Activated CD8-positive, alpha-beta memory T cell treated with anti-CD3 and anti-CD28 coated beads for 36 hours (primary cell): ENCODE data around the gene SLC13A1. TPM values are rescaled to one million over a fixed set of nuclear protein-coding genes. Genes with fewer than 3 reads are reported as not detected.

Experiments
- CTCF ChIA-PET: fragments of 350-600 bp; sonication (Branson Sonifier 250); formaldehyde crosslinking; loops from one replicate; lab custom pipeline; 2021; ENCODE audit warnings: antibody characterized with exemption; lab: Charles Lee
- POLR2A ChIA-PET: fragments of 350-600 bp; sonication (Branson Sonifier 250); formaldehyde crosslinking; loops from one replicate; lab custom pipeline; 2021; ENCODE audit warnings: antibody characterized with exemption; lab: Charles Lee
- total RNA-seq, 2 experiments: library from RNA; stranded (reverse); gene quantifications; one replicate each; pipeline ENCODE4 v1.2.3, GENCODE V29; 2021

Gene SLC13A1
- total RNA-seq, 2 experiments from 2014 or later, result not detected

DNA sequence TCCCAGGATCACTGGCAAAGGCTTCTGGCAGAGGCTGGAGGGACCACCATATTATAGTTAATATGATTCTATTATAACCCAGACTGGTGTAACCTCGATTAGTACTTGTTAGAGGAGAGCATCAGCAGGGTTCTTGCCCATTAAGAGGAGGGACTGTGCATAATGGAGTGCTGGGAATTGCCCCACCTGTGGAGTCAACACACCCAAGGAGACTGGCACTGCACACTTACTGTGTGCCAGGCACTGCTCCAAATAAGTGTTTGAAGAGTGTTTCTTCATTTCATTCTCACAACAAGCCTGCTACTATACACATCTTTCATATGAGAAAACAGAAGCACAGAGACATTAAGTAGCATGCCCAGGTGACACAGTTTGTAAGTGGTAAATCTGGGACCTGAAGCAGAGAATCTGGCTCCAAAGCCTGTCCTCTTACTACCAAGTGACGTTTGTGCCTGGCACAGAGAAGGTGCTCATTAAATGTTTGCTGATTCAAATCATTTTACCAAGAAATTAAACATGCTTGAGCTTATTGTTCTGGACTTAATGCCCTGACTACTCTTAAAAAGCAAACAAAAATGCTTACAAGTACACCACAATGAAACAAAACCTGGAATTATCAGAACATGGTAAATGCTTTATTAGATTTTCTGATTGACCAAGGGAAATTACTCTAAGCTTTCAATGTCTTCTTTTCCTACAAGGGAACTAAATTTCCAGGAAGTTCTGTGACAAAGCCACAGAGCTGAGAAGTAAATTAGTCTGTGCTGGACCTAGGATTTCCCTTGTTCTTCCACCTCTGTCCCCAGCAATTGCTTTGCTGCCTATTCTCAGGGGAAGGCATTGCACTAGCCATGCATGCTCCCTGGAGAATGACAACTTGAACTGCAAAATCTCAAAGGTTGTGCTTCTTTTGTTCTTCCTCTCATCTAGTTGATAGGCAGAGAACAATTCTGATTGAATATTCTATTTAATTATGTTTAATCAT, 809 bp downstream of the SLC13A1 start:
- CTCF ChIA-PET, result no interaction called here
- POLR2A ChIA-PET, result no interaction called here

DNA sequence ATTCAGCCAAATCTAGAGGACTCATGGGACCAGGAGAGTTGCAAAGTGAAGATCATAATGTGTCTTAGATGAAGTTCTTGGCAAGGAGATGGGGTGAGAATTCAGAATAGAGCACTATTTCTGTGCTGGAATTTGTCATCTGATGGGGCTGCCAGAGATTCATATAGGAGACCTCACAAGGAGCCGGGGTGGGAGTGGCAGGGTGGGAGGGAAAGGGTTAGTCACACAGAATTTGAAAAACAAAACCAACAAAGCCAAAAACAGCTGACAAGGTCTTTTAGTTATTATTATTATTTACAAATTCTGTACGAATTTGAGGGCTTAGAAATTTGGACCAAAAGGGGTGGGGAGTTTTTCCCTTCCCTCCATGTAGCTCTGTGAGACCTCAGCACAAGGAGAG, 1.7 kb downstream of the SLC13A1 start:
- ChIA-PET CTCF (no interaction called here), POLR2A (no interaction called here)

DNA sequence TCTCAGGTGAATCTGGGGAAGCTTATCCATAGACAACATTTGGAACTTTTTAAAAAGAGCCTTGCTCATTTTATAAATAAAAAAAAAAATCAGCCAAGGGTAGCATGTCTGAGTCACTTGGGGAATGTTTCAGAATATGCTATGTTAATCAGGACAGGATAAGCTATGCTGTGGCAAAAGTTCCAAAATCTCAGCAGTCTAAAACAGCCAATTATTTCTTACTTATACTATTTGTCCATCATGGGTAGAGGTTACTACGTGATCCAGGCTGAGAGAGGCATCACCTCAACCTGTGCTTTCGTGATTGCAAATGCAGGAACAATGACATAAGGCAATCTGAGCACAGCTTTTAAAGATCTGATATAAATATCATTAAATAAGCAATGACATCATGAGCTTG, 6.5 kb downstream of the SLC13A1 start:
- ChIA-PET POLR2A (no interaction called here), CTCF (no interaction called here)

GRCh38 chr7:123191132-123191531, 8.6 kb downstream of the SLC13A1 start:
- CTCF ChIA-PET, result no interaction called here
- POLR2A ChIA-PET, result no interaction called here

- ChIA-PET POLR2A (no interaction called here), CTCF (no interaction called here)
Measured at GRCh38 chr7:123190109-123190831, 9.5 kb downstream of the SLC13A1 start.

GRCh38 chr7:123185756-123186155, 14.0 kb downstream of the SLC13A1 start:
- CTCF ChIA-PET, result no interaction called here
- POLR2A ChIA-PET, result no interaction called here

DNA sequence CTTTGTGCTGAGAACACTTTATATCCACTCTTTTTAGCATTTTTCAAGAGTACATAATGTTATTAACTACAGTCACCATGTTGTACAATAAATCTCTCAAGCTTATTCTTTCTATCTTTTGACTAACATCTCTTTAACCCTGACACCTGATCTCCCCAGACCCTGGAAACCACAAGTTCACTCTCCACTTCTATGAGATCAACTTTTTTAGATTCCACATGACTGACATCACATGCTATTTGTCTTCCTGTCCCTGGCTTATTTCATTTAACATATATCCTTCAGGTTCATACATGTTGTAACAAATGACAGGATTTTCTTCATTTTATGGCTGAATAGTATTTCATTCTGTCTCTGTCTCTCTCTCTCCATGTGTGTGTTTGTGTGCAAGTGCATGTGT, 15.5 kb downstream of the SLC13A1 start:
- ChIA-PET CTCF (no interaction called here), POLR2A (no interaction called here)

DNA sequence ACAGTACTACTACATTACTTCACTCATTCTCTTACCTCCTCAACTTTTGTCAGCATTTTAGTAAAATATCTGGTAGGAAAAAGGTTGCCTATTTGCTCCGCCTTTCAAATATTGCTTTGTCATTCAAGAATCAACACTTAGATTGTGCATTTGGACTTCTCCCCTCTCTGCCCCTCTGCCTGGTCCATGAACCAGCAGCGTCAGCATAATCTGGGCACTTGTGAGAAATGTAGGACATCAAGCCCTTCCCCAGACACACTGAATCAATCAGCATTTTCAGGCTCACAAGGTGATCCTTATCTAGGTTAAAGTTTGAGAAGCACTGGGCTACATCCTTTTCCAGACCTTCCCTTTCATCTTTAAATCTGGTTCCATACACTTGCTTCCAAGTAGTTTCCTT, 16.3 kb downstream of the SLC13A1 start:
- ChIA-PET POLR2A (no interaction called here), CTCF (no interaction called here)

GRCh38 chr7:123177442-123177841, 22.3 kb downstream of the SLC13A1 start:
- POLR2A ChIA-PET, result no interaction called here
- CTCF ChIA-PET, result no interaction called here

GRCh38 chr7:123170333-123171246, 29.2 kb downstream of the SLC13A1 start:
- ChIA-PET CTCF (no interaction called here), POLR2A (no interaction called here)

DNA sequence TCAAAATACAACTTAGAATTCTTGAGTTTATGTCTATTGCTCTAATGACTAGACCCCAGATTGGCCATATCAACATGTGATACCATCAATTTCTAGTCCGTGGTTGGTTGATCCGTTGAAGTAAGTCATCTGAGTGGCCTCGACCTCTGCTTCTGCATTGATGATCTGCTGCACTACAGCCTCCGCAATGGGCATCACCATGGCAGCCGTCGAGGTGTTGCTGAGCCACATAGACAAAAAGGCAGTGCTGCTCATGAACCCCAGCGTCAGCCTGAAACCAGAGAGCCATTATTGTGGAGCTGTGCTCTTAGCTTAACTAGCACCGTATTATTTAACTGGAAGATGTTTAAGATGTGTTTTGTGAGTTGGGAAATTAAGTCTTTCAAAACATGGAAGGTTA, 30.7 kb downstream of the SLC13A1 start:
- POLR2A ChIA-PET, result no interaction called here

DNA sequence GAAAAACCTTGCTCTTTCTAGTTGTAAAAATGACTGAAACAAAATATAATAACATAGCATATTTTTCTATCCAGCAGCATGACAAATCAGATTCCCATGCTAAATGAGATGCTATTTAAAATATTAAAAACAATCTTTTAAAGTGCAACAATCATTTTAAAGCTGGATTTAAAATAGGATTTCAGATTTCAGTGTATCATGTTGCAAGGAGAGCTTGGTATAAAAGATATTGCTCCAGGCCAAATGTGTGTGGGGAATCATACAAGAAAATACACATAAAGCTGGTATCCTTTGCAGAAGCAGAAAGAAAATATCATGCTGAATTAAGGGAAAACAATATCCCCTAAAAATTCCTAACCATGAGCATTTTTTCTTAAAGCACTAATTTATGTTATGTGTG, 42.2 kb downstream of the SLC13A1 start:
- ChIA-PET POLR2A (no interaction called here), CTCF (no interaction called here)

More for the DNA sequence above, 30.7 kb downstream of the SLC13A1 start:
- CTCF ChIA-PET, result no interaction called here

- ChIA-PET CTCF (no interaction called here), POLR2A (no interaction called here)
Measured at GRCh38 chr7:123155571-123155970, 44.2 kb downstream of the SLC13A1 start.

GRCh38 chr7:123154231-123154860, 45.4 kb downstream of the SLC13A1 start:
- POLR2A ChIA-PET, result no interaction called here

DNA sequence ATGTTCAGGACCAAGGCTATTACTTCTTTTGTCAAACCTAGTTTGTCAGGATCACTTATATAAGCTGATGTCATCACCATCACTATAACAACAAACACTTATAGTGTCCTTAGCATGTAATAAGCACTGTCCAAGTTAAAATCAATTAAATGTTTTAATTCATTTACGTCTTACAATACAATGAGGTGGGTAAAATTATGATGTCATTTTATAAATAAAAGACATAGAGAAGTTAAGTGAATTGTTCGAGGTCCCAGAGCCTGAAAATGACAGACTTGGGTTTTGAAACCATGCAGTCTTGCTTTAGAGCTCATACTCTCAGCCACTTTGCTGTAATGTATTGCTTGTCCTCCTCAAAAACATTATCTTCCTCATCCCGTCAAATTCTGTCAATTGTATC, 48.3 kb downstream of the SLC13A1 start:
- CTCF ChIA-PET, result no interaction called here
- POLR2A ChIA-PET, result interaction anchor here (0.5 kb wide), 1 partner anchor 98 kb away, joined by 3 read pairs; no protein-coding TSS in a partner anchor

More at GRCh38 chr7:123154231-123154860, 45.4 kb downstream of the SLC13A1 start:
- CTCF ChIA-PET, result interaction anchor here (1.5 kb wide), 1 partner anchor 9 kb away, joined by 3 read pairs; no protein-coding TSS in a partner anchor

- ChIA-PET POLR2A (no interaction called here), CTCF (no interaction called here)
Measured at GRCh38 chr7:123148813-123149212, 51.0 kb downstream of the SLC13A1 start.

- POLR2A ChIA-PET, result no interaction called here
- CTCF ChIA-PET, result no interaction called here
Measured at GRCh38 chr7:123143252-123144006, 56.3 kb downstream of the SLC13A1 start.

- POLR2A ChIA-PET, result no interaction called here
- CTCF ChIA-PET, result no interaction called here
Measured at GRCh38 chr7:123140561-123140960, 59.2 kb downstream of the SLC13A1 start.
